ENCODE data around the gene PNPLA3.

The PNPLA3 gene

DNA sequence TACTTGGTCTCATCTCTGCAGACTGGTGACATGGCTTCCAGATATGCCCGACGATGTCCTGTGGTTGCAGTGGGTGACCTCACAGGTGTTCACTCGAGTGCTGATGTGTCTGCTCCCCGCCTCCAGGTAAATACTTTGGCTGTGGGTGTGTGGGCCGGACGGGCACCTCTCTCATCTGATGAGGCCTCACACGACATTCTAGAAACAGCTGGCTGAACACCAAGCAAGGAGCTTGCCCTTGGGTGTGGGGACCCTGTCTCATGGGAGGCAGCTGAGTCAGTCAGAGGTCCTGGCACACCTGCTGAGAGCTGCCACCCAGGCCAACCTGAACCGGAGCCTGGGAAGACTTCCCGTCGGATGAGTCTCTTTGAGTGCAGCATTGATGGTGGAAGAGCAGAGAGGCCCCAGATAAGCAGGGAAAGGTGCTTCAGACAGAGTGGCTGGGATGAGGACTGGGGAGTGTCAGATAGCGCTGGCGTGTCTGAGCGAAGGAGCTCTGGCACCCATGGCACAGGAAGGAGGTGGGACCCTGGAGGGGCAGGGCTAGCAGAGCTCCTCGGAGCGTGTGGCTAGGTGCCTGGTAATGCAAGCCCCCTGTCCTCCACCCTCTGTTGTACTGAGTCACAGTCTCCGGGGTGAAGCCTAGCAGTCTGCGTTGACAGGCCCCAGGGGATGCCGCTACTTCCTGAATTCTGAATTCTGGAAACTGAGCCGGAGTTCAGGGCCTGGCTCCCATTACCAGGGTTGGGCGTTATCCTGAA is 21.2 kb downstream of the PNPLA3 start:
- Histone ChIP-seq H3F3A (ENCODE audit: low read depth) (no peaks in the 10 kb centered on the region), H3K79me2 (ENCODE audit: insufficient read depth, low read length) (no peaks in the 10 kb centered on the region), H3K4me2 (ENCODE audit: low read depth, low read length, poor library complexity, severe bottlenecking) (no peak overlapping the region), H3K4me1 (ENCODE audit: insufficient read depth, low read length, poor library complexity, severe bottlenecking) (peaks cover 3% of the 10 kb centered on the region), H3K4me3 (ENCODE audit: low read length, poor library complexity, severe bottlenecking) (no peak overlapping the region), H3K9me3 (ENCODE audit: insufficient read depth, low read depth, low read length) (no peaks in the 10 kb centered on the region), H2AFZ (ENCODE audit: low read length) (no peak overlapping the region), H3K9ac (ENCODE audit: low read depth, low read length, poor library complexity, severe bottlenecking) (no peak overlapping the region), H3K9me2 (replicated peaks; ENCODE audit: low read depth, low read length) (no peaks in the 10 kb centered on the region), H3K27me3 (ENCODE audit: insufficient read depth, low read length, poor library complexity, severe bottlenecking) (no peaks in the 10 kb centered on the region), H3K36me3 (ENCODE audit: insufficient read depth, low read length) (no peaks in the 10 kb centered on the region), H4K20me1 (ENCODE audit: insufficient read depth, low read length, poor library complexity, severe bottlenecking) (no peaks in the 10 kb centered on the region)
- TF ChIP-seq, protein P1, sequence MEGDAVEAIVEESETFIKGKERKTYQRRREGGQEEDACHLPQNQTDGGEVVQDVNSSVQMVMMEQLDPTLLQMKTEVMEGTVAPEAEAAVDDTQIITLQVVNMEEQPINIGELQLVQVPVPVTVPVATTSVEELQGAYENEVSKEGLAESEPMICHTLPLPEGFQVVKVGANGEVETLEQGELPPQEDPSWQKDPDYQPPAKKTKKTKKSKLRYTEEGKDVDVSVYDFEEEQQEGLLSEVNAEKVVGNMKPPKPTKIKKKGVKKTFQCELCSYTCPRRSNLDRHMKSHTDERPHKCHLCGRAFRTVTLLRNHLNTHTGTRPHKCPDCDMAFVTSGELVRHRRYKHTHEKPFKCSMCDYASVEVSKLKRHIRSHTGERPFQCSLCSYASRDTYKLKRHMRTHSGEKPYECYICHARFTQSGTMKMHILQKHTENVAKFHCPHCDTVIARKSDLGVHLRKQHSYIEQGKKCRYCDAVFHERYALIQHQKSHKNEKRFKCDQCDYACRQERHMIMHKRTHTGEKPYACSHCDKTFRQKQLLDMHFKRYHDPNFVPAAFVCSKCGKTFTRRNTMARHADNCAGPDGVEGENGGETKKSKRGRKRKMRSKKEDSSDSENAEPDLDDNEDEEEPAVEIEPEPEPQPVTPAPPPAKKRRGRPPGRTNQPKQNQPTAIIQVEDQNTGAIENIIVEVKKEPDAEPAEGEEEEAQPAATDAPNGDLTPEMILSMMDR (conservative IDR thresholded peaks at IDR 0.05; ENCODE audit: low read length): no peak
- TF ChIP-seq EZH2phosphoT487 (IDR thresholded peaks at IDR 0.05; ENCODE audit: borderline replicate concordance): no peak

DNA sequence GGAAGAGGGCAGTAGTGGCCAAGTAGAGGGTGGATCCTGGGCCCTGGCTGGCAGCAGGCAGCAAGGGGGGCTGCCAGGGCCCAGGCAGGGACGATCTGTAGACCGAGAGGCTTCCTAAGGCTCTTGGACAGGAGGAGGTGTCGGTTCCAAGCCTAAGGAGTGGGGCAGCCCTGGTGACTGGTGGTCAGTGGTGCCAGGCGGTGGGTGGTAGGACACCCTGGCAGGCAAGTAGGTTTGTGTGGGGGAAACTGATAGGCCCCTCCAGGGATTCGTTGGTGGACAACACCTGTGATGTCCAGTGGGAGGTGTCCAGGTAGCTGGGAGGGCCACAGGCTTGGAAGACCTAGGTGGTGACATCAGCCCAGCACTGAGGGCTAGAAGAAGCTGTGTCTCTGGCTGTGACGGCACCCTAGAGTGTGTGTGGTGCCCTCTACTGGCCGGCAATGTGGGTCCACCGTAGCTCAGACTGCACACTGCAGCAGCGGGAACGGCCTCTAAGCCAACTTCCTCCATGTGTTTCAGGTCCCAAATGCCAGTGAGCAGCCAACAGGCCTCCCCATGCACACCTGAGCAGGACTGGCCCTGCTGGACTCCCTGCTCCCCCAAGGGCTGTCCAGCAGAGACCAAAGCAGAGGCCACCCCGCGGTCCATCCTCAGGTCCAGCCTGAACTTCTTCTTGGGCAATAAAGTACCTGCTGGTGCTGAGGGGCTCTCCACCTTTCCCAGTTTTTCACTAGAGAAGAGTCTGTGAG is 22.2 kb downstream of the PNPLA3 start:
- H2AFZ ChIP-seq (ENCODE audit: low read length): peak overlapping the region; percentile 93
- H3K36me3 ChIP-seq (ENCODE audit: insufficient read depth, low read length): no peaks in the 10 kb centered on the region
- peak overlapping the region; percentile 35 for H3K4me2 ChIP-seq (ENCODE audit: low read depth, low read length, poor library complexity, severe bottlenecking)
- H3K79me2 ChIP-seq (ENCODE audit: insufficient read depth, low read length): no peaks in the 10 kb centered on the region
- H4K20me1 ChIP-seq (ENCODE audit: insufficient read depth, low read length, poor library complexity, severe bottlenecking): no peaks in the 10 kb centered on the region
- no peaks in the 10 kb centered on the region for H3K9me2 ChIP-seq (replicated peaks; ENCODE audit: low read depth, low read length)
- no peak overlapping the region for H3K9ac ChIP-seq (ENCODE audit: low read depth, low read length, poor library complexity, severe bottlenecking)
- no peak overlapping the region for H3K4me3 ChIP-seq (ENCODE audit: low read length, poor library complexity, severe bottlenecking)
- H3K27me3 ChIP-seq (ENCODE audit: insufficient read depth, low read length, poor library complexity, severe bottlenecking): no peaks in the 10 kb centered on the region
- TF ChIP-seq, protein P1 (conservative IDR thresholded peaks at IDR 0.05; ENCODE audit: low read length): peak; percentile 84
- TF ChIP-seq EZH2phosphoT487 (IDR thresholded peaks at IDR 0.05; ENCODE audit: borderline replicate concordance): no peak
- no peaks in the 10 kb centered on the region for H3K9me3 ChIP-seq (ENCODE audit: insufficient read depth, low read depth, low read length)
- H3K4me1 ChIP-seq (ENCODE audit: insufficient read depth, low read length, poor library complexity, severe bottlenecking): peaks cover 3% of the 10 kb centered on the region
- no peaks in the 10 kb centered on the region for H3F3A ChIP-seq (ENCODE audit: low read depth)

DNA sequence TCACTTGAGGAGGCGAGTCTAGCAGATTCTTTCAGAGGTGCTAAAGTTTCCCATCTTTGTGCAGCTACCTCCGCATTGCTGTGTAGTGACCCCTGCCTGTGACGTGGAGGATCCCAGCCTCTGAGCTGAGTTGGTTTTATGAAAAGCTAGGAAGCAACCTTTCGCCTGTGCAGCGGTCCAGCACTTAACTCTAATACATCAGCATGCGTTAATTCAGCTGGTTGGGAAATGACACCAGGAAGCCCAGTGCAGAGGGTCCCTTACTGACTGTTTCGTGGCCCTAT is 22.7 kb downstream of the PNPLA3 start:
- H3K9ac ChIP-seq (ENCODE audit: low read depth, low read length, poor library complexity, severe bottlenecking): no peak overlapping the region
- H3K9me3 ChIP-seq (ENCODE audit: insufficient read depth, low read depth, low read length): no peaks in the 10 kb centered on the region
- no peaks in the 10 kb centered on the region for H3F3A ChIP-seq (ENCODE audit: low read depth)
- H3K4me1 ChIP-seq (ENCODE audit: insufficient read depth, low read length, poor library complexity, severe bottlenecking): peaks cover 3% of the 10 kb centered on the region
- no peaks in the 10 kb centered on the region for H3K27me3 ChIP-seq (ENCODE audit: insufficient read depth, low read length, poor library complexity, severe bottlenecking)
- no peak overlapping the region for H3K4me3 ChIP-seq (ENCODE audit: low read length, poor library complexity, severe bottlenecking)
- no peaks in the 10 kb centered on the region for H3K36me3 ChIP-seq (ENCODE audit: insufficient read depth, low read length)
- no peaks in the 10 kb centered on the region for H3K9me2 ChIP-seq (replicated peaks; ENCODE audit: low read depth, low read length)
- TF ChIP-seq, protein P1 (conservative IDR thresholded peaks at IDR 0.05; ENCODE audit: low read length): no peak
- TF ChIP-seq EZH2phosphoT487 (IDR thresholded peaks at IDR 0.05; ENCODE audit: borderline replicate concordance): no peak
- H4K20me1 ChIP-seq (ENCODE audit: insufficient read depth, low read length, poor library complexity, severe bottlenecking): no peaks in the 10 kb centered on the region
- no peaks in the 10 kb centered on the region for H3K79me2 ChIP-seq (ENCODE audit: insufficient read depth, low read length)
- peak overlapping the region; percentile 35 for H3K4me2 ChIP-seq (ENCODE audit: low read depth, low read length, poor library complexity, severe bottlenecking)
- peak overlapping the region; percentile 93 for H2AFZ ChIP-seq (ENCODE audit: low read length)

Data from Loucy (cell line).